Hematopoietic multipotent progenitor cell treated with erythropoietin and hydrocortisone succinate and interleukin-3 and kit ligand, for 15 days (in vitro differentiated cells): ENCODE results near the gene HS1BP3.

ENCODE experiments used
- DNase-seq: peaks from one replicate; pipeline ENCODE4 v3.0.0-alpha.2; 2015; ENCODE audit warnings: low spot score

The HS1BP3 gene

GRCh38 chr2:20629581-20630171 lies 21.2 kb downstream of the HS1BP3 start:
- no peak for DNase-seq

GRCh38 chr2:20629181-20629580 lies 21.7 kb downstream of the HS1BP3 start:
- DNase-seq = no peak

GRCh38 chr2:20627712-20628380 lies 23.1 kb downstream of the HS1BP3 start:
- DNase-seq = no peak

- DNase-seq = no peak
These were observed 24.0 kb downstream of the HS1BP3 start for GRCh38 chr2:20626698-20627513.

- no peak for DNase-seq
These were observed 24.6 kb downstream of the HS1BP3 start for GRCh38 chr2:20626392-20626697.

- no peak for DNase-seq
These were observed 25.2 kb downstream of the HS1BP3 start for GRCh38 chr2:20625491-20626391.

- DNase-seq = no peak
These were observed 25.9 kb downstream of the HS1BP3 start for GRCh38 chr2:20624884-20625485.

GRCh38 chr2:20624156-20624883 lies 26.6 kb downstream of the HS1BP3 start:
- no peak for DNase-seq

GRCh38 chr2:20623741-20624155 lies 27.1 kb downstream of the HS1BP3 start:
- no peak for DNase-seq

- no peak for DNase-seq
These were observed 27.7 kb downstream of the HS1BP3 start for GRCh38 chr2:20623241-20623640.

- no peak for DNase-seq
These were observed 28.2 kb downstream of the HS1BP3 start for GRCh38 chr2:20622731-20623130.

GRCh38 chr2:20622296-20622686 lies 28.6 kb downstream of the HS1BP3 start:
- no peak for DNase-seq

- DNase-seq = no peak
These were observed 29.3 kb downstream of the HS1BP3 start for GRCh38 chr2:20621366-20622295.

GRCh38 chr2:20620696-20621365 lies 30.1 kb downstream of the HS1BP3 start:
- DNase-seq = no peak

- no peak for DNase-seq
These were observed 30.6 kb downstream of the HS1BP3 start for GRCh38 chr2:20620271-20620681.

GRCh38 chr2:20619624-20620024 lies 31.3 kb downstream of the HS1BP3 start:
- no peak for DNase-seq

- DNase-seq = no peak
These were observed 31.9 kb downstream of the HS1BP3 start for GRCh38 chr2:20618886-20619521.

GRCh38 chr2:20618468-20618885 lies 32.4 kb downstream of the HS1BP3 start:
- no peak for DNase-seq

GRCh38 chr2:20617892-20618467 lies 32.9 kb downstream of the HS1BP3 start:
- DNase-seq = peak; percentile 11
